DOHH2 (cell line): ENCODE data around the gene KPNA6.

Experiments used
- H3F3A ChIP-seq: fragments of 200-600 bp; sonication (generic), shearing (Covaris generic); 2 replicates; pipeline ENCODE4 v1.6.0; 2016; ENCODE audit warnings: antibody characterized with exemption, mild to moderate bottlenecking; ENCODE audit not compliant: control insufficient read depth, insufficient read depth
- H3K27ac ChIP-seq: fragments of 200-600 bp; sonication (generic); 2 replicates; pipeline ENCODE4 v1.5.1; 2014; ENCODE audit warnings: low read depth, mild to moderate bottlenecking, low read length, moderate library complexity
- H3K27me3 ChIP-seq: fragments of 200-600 bp; sonication (generic); 2 replicates; pipeline ENCODE4 v1.6.1; 2014; ENCODE audit warnings: mild to moderate bottlenecking, low read length, mixed read lengths; ENCODE audit not compliant: control insufficient read depth
- H3K36me3 ChIP-seq: fragments of 200-600 bp; sonication (generic); 2 replicates; pipeline ENCODE4 v1.6.1; 2014; ENCODE audit warnings: mild to moderate bottlenecking, low read length, moderate library complexity, mixed read lengths; ENCODE audit not compliant: control insufficient read depth
- H3K4me1 ChIP-seq: fragments of 200-600 bp; sonication (generic); 2 replicates; pipeline ENCODE4 v1.6.1; 2014; ENCODE audit warnings: mild to moderate bottlenecking, low read length, mixed read lengths; ENCODE audit not compliant: control insufficient read depth
- H3K4me2 ChIP-seq: fragments of 200-600 bp; sonication (generic); 2 replicates; pipeline ENCODE4 v1.6.0; 2014; ENCODE audit warnings: mild to moderate bottlenecking, low read length, moderate library complexity
- H3K4me3 ChIP-seq: fragments of 200-600 bp; sonication (generic); 2 replicates; pipeline ENCODE4 v1.5.1; 2014; ENCODE audit warnings: mild to moderate bottlenecking, low read length, mixed read lengths
- H3K79me2 ChIP-seq: fragments of 200-600 bp; sonication (generic); 2 replicates; pipeline ENCODE4 v1.6.1; 2014; ENCODE audit warnings: mild to moderate bottlenecking, low read length, mixed read lengths; ENCODE audit not compliant: control insufficient read depth
- H3K9me2 ChIP-seq: fragments of 200-600 bp; sonication (generic); replicated peaks from 2 replicates; pipeline ENCODE4 v1.6.1; 2014; ENCODE audit warnings: mild to moderate bottlenecking, low read length, mixed read lengths; ENCODE audit not compliant: control insufficient read depth
- H3K9me3 ChIP-seq: fragments of 200-600 bp; sonication (generic); 2 replicates; pipeline ENCODE4 v1.6.1; 2014; ENCODE audit warnings: antibody characterized with exemption, low read length, mixed read lengths; ENCODE audit not compliant: control insufficient read depth, insufficient read depth
- H4K20me1 ChIP-seq: fragments of 200-600 bp; sonication (generic); 2 replicates; pipeline ENCODE4 v1.6.0; 2014; ENCODE audit warnings: low read depth, mild to moderate bottlenecking, antibody characterized with exemption, low read length, moderate library complexity; ENCODE audit not compliant: control insufficient read depth, insufficient read depth
- CTCF ChIP-seq: fragments of 200-600 bp; sonication (generic); IDR thresholded peaks from one replicate; pipeline ENCODE4 v1.5.1; 2014; ENCODE audit warnings: antibody characterized with exemption, mild to moderate bottlenecking, low read depth, low read length; ENCODE audit not compliant: poor library complexity, severe bottlenecking
- EZH2phosphoT487 ChIP-seq: fragments of 200-600 bp; sonication (generic); IDR thresholded peaks from 2 replicates; pipeline ENCODE4 v1.6.1; 2017; ENCODE audit warnings: borderline replicate concordance, mild to moderate bottlenecking, antibody characterized with exemption, low read length, moderate library complexity, mixed read lengths

Gene KPNA6

GRCh38 chr1:32224285-32224684 is 116.4 kb downstream of the KPNA6 start:
- H3K4me2 ChIP-seq = peak overlapping the region; percentile 76; the same call in 1 of the 2 replicates
- H3K27ac ChIP-seq = no peak overlapping the region

More at GRCh38 chr1:32224285-32224684, 116.4 kb downstream of the KPNA6 start:
- Histone ChIP-seq H3K36me3 (peaks cover 58% of the 10 kb centered on the region), H3K27me3 (no peaks in the 10 kb centered on the region), H3K4me3 (no peak overlapping the region), H3K79me2 (peaks cover 42% of the 10 kb centered on the region), H4K20me1 (no peaks in the 10 kb centered on the region), H3K9me3 (no peaks in the 10 kb centered on the region), H3F3A (0 out of 2 replicates have a peak, but pooled peaks cover 2% of the 10 kb centered on the region), H3K9me2 (no peaks in the 10 kb centered on the region), H3K4me1 (peaks cover 30% of the 10 kb centered on the region)
- no peak for TF ChIP-seq EZH2phosphoT487
- no peak for TF ChIP-seq CTCF
